GM21381 (cell line): Measurements from ENCODE around the gene KIF11.
"Not testable (repeated sequence)": the region's sequence is repeated elsewhere in the genome, so short reads cannot be mapped to it uniquely, and the experiment has no call there.

Source experiments
- ATAC-seq: cut with Tn5 transposase; IDR thresholded peaks from one replicate; pipeline ENCODE4 v1.9.1; 2021; ENCODE audit warnings: mild to moderate bottlenecking, moderate library complexity; ENCODE audit not compliant: unreplicated experiment

KIF11 gene

GRCh38 chr10:92592761-92593618 lies at the start of gene KIF11:
Gene KIF11, plus strand, starts transcription at chr10:92593130. Its CDS starts 246 bp downstream, at chr10:92593376.
- peak; percentile 70 for ATAC-seq

GRCh38 chr10:92544296-92544695 lies 48.6 kb upstream of the KIF11 start:
- no peak for ATAC-seq

- no peak for ATAC-seq
Measured at GRCh38 chr10:92545556-92545955, 47.4 kb upstream of the KIF11 start.

GRCh38 chr10:92547676-92548075 lies 45.3 kb upstream of the KIF11 start:
- no peak for ATAC-seq

GRCh38 chr10:92550924-92551323 lies 42.0 kb upstream of the KIF11 start:
- no peak for ATAC-seq

- no peak for ATAC-seq
Measured at GRCh38 chr10:92552310-92552709, 40.6 kb upstream of the KIF11 start.

GRCh38 chr10:92553959-92554358 lies 39.0 kb upstream of the KIF11 start:
- no peak for ATAC-seq

- ATAC-seq = no peak
Measured at GRCh38 chr10:92559046-92559445, 33.9 kb upstream of the KIF11 start.

- ATAC-seq = no peak
Measured at GRCh38 chr10:92562424-92562823, 30.5 kb upstream of the KIF11 start.

GRCh38 chr10:92567952-92568600 lies 24.9 kb upstream of the KIF11 start:
- ATAC-seq = peak; percentile 56

GRCh38 chr10:92569071-92569470 lies 23.9 kb upstream of the KIF11 start:
- ATAC-seq = no peak

- ATAC-seq = not testable (repeated sequence)
Measured at GRCh38 chr10:92569663-92570062, 23.3 kb upstream of the KIF11 start.

GRCh38 chr10:92571649-92572048 lies 21.3 kb upstream of the KIF11 start:
- ATAC-seq = no peak

GRCh38 chr10:92572362-92573090 lies 20.4 kb upstream of the KIF11 start:
- no peak for ATAC-seq

GRCh38 chr10:92573091-92573797 lies 19.7 kb upstream of the KIF11 start:
- peak; percentile 22 for ATAC-seq

GRCh38 chr10:92573798-92574547 lies 19.0 kb upstream of the KIF11 start, which contains the start of gene IDE:
Gene IDE, minus strand, starts transcription at chr10:92574093. Its CDS starts 74 bp downstream, at chr10:92574019.
- ATAC-seq = peak; percentile 60

GRCh38 chr10:92574548-92575261 lies 18.2 kb upstream of the KIF11 start:
- ATAC-seq = no peak

GRCh38 chr10:92575961-92576360 lies 17.0 kb upstream of the KIF11 start:
- no peak for ATAC-seq

GRCh38 chr10:92582347-92582746 lies 10.6 kb upstream of the KIF11 start:
- not testable (repeated sequence) for ATAC-seq
